Uterus (tissue), 2 donors: ENCODE measurements around the gene SHROOM2.

Source experiments
- POLR2A ChIP-seq, 2 donors: fragments of 450-650 bp; IDR thresholded peaks; one replicate each; pipeline ENCODE4 v1.6.1; 2016; ENCODE audit warnings: antibody characterized with exemption in 2 of 2, mild to moderate bottlenecking in 1 of 2, moderate library complexity in 1 of 2
- TF ChIP-seq, protein P1 (sequence below), 4 experiments: fragments of 200-600 bp in 2 of 4; fragments of 450-650 bp in 2 of 4; sonication (generic) in 2 of 4; IDR thresholded peaks; one replicate each; pipeline ENCODE4 v1.5.1; 2016 to 2019; ENCODE audit warnings: antibody characterized with exemption in 4 of 4, mild to moderate bottlenecking in 2 of 4, moderate library complexity in 1 of 4

DNA sequence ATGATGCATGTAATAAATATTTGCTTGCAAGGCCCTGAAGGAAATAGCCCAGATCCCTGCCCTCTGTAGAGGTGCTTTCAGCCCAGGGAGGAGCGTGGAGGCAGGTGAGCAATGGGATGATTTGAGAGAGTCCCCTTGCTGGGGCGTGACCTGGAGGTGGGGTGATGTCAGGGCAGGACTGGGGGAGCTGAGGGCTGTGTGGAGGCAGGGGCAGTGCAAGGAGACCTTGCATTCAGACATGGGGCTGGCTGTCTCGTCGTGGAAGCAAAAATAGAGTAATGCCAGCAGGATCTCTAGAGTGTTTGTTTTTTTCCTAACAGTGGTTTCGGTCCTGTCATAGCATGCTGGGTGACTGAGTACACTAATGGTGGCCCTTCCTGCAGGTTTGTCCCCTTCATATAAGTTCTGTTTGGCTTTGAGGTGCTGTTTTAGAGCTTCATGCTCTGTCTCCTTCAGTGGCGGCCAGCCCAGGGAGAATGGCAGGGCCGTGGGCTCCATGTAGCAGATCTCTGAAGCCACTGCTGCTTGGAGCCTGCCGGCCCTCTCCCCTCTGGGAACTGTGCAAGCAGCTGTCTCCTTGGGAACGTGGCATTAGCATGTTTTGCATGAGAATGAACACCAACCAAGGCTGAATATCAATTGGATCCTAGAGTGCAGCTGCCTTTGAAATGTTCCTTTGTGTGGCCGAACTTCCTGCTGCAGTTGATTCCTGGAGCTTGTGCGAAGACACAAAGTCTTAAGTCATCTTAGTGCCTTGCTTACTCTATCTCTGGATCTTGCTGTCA lies 141.7 kb downstream of the SHROOM2 start:
- TF ChIP-seq, protein P1, sequence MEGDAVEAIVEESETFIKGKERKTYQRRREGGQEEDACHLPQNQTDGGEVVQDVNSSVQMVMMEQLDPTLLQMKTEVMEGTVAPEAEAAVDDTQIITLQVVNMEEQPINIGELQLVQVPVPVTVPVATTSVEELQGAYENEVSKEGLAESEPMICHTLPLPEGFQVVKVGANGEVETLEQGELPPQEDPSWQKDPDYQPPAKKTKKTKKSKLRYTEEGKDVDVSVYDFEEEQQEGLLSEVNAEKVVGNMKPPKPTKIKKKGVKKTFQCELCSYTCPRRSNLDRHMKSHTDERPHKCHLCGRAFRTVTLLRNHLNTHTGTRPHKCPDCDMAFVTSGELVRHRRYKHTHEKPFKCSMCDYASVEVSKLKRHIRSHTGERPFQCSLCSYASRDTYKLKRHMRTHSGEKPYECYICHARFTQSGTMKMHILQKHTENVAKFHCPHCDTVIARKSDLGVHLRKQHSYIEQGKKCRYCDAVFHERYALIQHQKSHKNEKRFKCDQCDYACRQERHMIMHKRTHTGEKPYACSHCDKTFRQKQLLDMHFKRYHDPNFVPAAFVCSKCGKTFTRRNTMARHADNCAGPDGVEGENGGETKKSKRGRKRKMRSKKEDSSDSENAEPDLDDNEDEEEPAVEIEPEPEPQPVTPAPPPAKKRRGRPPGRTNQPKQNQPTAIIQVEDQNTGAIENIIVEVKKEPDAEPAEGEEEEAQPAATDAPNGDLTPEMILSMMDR (IDR thresholded peaks at IDR 0.05), result no peak
- no peak for TF ChIP-seq POLR2A (IDR thresholded peaks at IDR 0.05)
